ENCODE data around the gene MYO1E. TPM values are rescaled to one million over a fixed set of nuclear protein-coding genes. Genes with fewer than 3 reads are reported as not detected.
"Not testable (repeated sequence)": the region's sequence is repeated elsewhere in the genome, so short reads cannot be mapped to it uniquely, and the experiment has no call there.

The MYO1E gene
- total RNA-seq, 4 donors from 2014 or later, result 131 to 388 (median 345) TPM

DNA sequence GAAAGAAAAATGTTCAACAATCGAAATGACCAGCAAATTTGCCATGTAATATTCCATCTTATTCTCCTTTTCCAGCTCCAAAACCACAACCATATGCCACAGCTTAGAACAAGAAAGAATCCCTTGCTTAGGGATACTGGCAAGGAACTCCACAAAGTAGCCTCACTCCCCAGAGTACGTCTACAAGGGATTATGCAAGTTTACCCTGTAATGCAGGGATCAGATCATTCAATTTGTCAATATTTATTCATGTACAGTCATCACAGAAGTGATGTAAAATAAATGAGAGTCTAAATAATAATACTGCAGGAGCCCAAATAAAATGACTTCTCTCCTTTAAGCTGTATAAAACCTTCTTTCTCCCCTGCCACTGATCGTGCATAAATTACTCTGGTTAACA, 23.5 kb upstream of the MYO1E start:
- Histone ChIP-seq H3K4me1 (peaks cover 0 to 4% (median under 1%) of the 10 kb centered on the region in 4 donors), H3K27me3 (no peaks in the 10 kb centered on the region), H3K4me3 (no peak overlapping the region), H3K36me3 (no peaks in the 10 kb centered on the region), H3K9me3 (no peaks in the 10 kb centered on the region), H3K27ac (no peak overlapping the region)
- intact Hi-C loops (cut with DNase I; ENCODE audit: low total_unique reads) (no loop called here), in situ Hi-C loops (cut with MboI; ENCODE audit: low pct_ligation_motif_present in 1 of 4, low pct_unique_long_range_greater_than_20kb in 1 of 4, low sequenced_read_pairs in 3 of 4) (no loop called here)
- no peak for TF ChIP-seq EP300 (IDR thresholded peaks at IDR 0.05; ENCODE audit: low read depth)
- TF ChIP-seq POLR2A (IDR thresholded peaks at IDR 0.05), result no peak
- TF ChIP-seq POLR2AphosphoS5 (IDR thresholded peaks at IDR 0.05), result no peak
- DNase-seq, result no peak
- WGBS, 2 donors (ENCODE audit: low coverage in 1 of 2), result 41 to 58% methylated on average over 2 to 3 of the region's 3 CpGs

DNA sequence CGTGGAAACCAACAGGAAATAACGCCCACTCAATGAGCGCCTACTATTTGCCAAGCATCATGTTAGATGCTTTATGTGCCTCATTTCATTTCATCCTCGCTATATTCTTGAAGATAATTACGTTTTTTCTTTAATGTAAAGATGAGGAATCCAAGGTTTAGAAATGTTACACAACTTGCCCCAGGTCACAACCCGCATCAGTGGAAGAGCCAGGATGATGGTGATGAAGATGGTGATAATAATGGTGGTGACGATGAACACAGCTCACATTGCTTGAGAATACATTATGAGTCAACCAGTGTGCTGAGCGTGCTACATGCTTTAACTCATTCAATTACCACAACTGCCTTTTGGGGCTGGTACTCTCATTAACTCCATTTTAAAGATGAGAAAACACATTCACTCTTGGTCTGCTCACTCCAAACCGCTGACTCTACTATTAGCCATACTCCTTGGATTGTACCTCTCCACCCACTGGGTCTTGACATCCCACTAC, 21.5 kb upstream of the MYO1E start:
- DNase-seq, result no peak
- 88 to 91% methylated on average over 9 of the region's 9 CpGs for WGBS, 2 donors (ENCODE audit: low coverage in 1 of 2)
- in situ Hi-C loops (cut with MboI; ENCODE audit: low pct_ligation_motif_present in 1 of 4, low pct_unique_long_range_greater_than_20kb in 1 of 4, low sequenced_read_pairs in 3 of 4), result no loop called here
- Histone ChIP-seq H3K27me3 (no peaks in the 10 kb centered on the region), H3K27ac (no peak overlapping the region), H3K4me1 (no peaks in the 10 kb centered on the region), H3K9me3 (no peaks in the 10 kb centered on the region), H3K36me3 (no peaks in the 10 kb centered on the region), H3K4me3 (no peak overlapping the region)
- TF ChIP-seq POLR2A (IDR thresholded peaks at IDR 0.05) (no peak), EP300 (IDR thresholded peaks at IDR 0.05; ENCODE audit: low read depth) (no peak), POLR2AphosphoS5 (IDR thresholded peaks at IDR 0.05) (no peak)
- TF ChIP-seq, protein P1, sequence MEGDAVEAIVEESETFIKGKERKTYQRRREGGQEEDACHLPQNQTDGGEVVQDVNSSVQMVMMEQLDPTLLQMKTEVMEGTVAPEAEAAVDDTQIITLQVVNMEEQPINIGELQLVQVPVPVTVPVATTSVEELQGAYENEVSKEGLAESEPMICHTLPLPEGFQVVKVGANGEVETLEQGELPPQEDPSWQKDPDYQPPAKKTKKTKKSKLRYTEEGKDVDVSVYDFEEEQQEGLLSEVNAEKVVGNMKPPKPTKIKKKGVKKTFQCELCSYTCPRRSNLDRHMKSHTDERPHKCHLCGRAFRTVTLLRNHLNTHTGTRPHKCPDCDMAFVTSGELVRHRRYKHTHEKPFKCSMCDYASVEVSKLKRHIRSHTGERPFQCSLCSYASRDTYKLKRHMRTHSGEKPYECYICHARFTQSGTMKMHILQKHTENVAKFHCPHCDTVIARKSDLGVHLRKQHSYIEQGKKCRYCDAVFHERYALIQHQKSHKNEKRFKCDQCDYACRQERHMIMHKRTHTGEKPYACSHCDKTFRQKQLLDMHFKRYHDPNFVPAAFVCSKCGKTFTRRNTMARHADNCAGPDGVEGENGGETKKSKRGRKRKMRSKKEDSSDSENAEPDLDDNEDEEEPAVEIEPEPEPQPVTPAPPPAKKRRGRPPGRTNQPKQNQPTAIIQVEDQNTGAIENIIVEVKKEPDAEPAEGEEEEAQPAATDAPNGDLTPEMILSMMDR (IDR thresholded peaks at IDR 0.05), result no peak
- intact Hi-C loops (cut with DNase I; ENCODE audit: low total_unique reads), result no loop called here

DNA sequence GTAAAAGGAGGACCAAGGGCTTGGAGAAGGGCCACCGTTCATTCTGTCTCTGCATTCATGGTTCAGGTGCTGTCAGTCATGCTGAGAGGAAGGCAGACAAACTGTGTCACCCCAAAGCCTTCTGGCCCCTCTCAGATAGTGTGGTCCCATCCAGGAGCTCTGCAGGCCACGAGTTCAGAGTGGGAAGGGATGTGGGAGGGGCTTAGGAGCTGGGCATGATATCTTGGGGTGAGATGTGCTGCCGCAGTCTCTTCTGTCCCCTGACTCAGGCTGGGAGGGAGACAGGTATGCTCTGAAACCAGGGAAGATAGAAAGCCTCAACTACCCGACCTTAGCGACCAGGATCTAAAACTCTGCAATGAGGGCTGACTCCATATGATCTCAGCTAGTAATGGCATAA, 19.6 kb upstream of the MYO1E start:
- no peak for DNase-seq
- WGBS, 2 donors (ENCODE audit: low coverage in 1 of 2), result 78 to 100% methylated on average over 1 to 5 of the region's 5 CpGs
- Histone ChIP-seq H3K27me3 (no peaks in the 10 kb centered on the region), H3K4me3 (no peak overlapping the region), H3K36me3 (no peaks in the 10 kb centered on the region), H3K9me3 (no peaks in the 10 kb centered on the region), H3K4me1 (no peaks in the 10 kb centered on the region), H3K27ac (no peak overlapping the region)
- in situ Hi-C loops (cut with MboI; ENCODE audit: low pct_ligation_motif_present in 1 of 4, low pct_unique_long_range_greater_than_20kb in 1 of 4, low sequenced_read_pairs in 3 of 4) (no loop called here), intact Hi-C loops (cut with DNase I; ENCODE audit: low total_unique reads) (loop anchor here (2.0 kb wide), 1 partner anchor 29 kb away; no protein-coding TSS in a partner anchor)
- no peak for TF ChIP-seq EP300 (IDR thresholded peaks at IDR 0.05; ENCODE audit: low read depth)
- TF ChIP-seq POLR2AphosphoS5 (IDR thresholded peaks at IDR 0.05), result no peak
- TF ChIP-seq, protein P1 (IDR thresholded peaks at IDR 0.05), result no peak
- TF ChIP-seq POLR2A (IDR thresholded peaks at IDR 0.05), result no peak

DNA sequence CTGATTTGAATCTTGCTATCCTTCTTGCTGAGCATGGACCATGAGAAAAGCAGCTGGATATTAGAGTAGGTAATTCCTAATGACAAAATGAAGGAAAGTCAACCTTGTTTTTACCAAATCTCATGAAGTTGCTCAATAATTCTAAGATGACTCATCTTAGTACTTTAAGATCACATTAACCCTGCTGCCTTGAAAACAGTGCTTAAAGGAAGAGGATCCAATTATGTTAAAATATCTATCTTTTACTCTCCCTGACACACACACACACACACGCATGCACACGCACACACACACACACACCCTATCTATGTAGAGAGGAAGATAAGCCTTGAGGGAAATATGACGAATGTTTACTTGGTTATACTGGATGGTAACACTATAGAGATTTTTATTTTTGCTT, 16.0 kb upstream of the MYO1E start:
- TF ChIP-seq POLR2A (IDR thresholded peaks at IDR 0.05) (no peak), POLR2AphosphoS5 (IDR thresholded peaks at IDR 0.05) (no peak), EP300 (IDR thresholded peaks at IDR 0.05; ENCODE audit: low read depth) (no peak)
- TF ChIP-seq, protein P1 (IDR thresholded peaks at IDR 0.05), result no peak
- Histone ChIP-seq H3K27ac (no peak overlapping the region), H3K9me3 (no peaks in the 10 kb centered on the region), H3K4me1 (no peaks in the 10 kb centered on the region), H3K4me3 (no peak overlapping the region), H3K36me3 (no peaks in the 10 kb centered on the region), H3K27me3 (no peaks in the 10 kb centered on the region)
- WGBS, 2 donors (ENCODE audit: low coverage in 1 of 2), result 83 to 93% methylated on average over 3 of the region's 3 CpGs
- in situ Hi-C loops (cut with MboI; ENCODE audit: low pct_ligation_motif_present in 1 of 4, low pct_unique_long_range_greater_than_20kb in 1 of 4, low sequenced_read_pairs in 3 of 4), result no loop called here
- intact Hi-C loops (cut with DNase I; ENCODE audit: low total_unique reads), result no loop called here
- no peak for DNase-seq

DNA sequence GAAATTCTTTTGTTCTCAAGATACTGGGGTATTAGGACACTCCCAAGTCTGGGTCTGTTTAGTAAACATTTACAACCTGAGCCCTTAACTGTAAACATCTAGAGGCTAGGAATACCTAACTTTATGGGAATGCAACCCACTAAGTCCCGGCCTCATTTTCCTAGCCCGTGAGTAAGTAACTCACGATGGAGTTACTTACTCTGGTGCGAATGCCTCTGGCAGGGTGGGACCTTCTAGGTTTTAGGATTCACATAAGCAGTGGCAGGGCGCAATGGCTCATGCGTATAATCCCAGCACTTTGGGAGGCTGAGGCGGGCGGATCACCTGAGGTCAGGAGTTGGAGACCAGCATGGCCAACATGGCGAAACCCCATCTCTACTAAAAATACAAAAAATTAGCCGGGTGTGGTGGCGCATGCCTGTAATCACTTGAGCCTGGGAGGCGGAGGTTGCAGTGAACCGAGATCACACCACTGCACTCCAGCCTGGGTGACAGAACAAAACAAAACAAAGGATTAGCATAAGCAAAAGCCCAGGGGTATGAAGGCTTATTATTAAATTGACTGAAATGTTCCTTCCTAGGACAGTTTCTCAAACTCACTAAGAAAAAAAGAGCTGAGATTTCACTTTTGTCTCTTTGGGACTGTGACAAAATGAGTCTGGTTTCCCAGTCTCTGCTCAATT, 14.7 kb upstream of the MYO1E start:
- 87 to 93% methylated on average over 3 to 13 of the region's 13 CpGs for WGBS, 2 donors (ENCODE audit: low coverage in 1 of 2)
- DNase-seq; H3K4me3 ChIP-seq; H3K4me1 ChIP-seq; H3K9me3 ChIP-seq; H3K27me3 ChIP-seq; H3K27ac ChIP-seq; H3K36me3 ChIP-seq; in situ Hi-C loops (cut with MboI; ENCODE audit: low pct_ligation_motif_present in 1 of 4, low pct_unique_long_range_greater_than_20kb in 1 of 4, low sequenced_read_pairs in 3 of 4); intact Hi-C loops (cut with DNase I; ENCODE audit: low total_unique reads): not testable (repeated sequence)

Measured in transverse colon (tissue), 4 donors.